Measurements from ENCODE around the gene MTLN.

Gene MTLN

DNA sequence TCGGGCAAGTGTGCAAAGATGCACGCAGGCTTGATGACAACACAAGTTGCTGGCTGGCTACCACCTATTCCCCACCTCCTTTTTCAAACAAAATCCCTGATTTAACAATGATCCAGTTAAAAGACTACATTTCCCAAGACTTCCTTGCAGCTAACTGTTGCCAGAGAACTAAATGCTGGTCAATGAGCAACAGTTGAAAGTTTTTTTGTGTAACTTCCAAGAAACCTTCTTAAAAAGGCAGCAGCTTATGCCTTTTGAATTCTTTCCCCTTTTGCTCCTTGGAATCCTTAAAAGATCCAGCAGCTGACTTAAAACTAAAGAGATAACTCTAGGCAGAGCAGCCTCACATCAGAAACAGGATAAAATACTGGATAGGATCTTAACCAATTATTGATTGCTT, 46.1 kb downstream of the MTLN start:
- peaks cover 2% of the 10 kb centered on the region for H3K27me3 Mint-ChIP-seq
- H3K36me3 Mint-ChIP-seq = peaks cover 3% of the 10 kb centered on the region

More for the DNA sequence above, 46.1 kb downstream of the MTLN start:
- H3K4me3 Mint-ChIP-seq = no peak overlapping the region
- peaks cover 4% of the 10 kb centered on the region for H3K4me1 Mint-ChIP-seq (ENCODE audit: low read depth)
- H3K9me3 Mint-ChIP-seq (ENCODE audit: low read depth) = no peaks in the 10 kb centered on the region
- H3K27ac Mint-ChIP-seq = no peak overlapping the region
